LoVo (cell line): ENCODE results near the gene DRAP1.

ENCODE experiments used
- DNase-seq: peaks from one replicate; pipeline ENCODE4 v3.0.0-alpha.2; 2016; ENCODE audit warnings: low spot score

The DRAP1 gene

DNA sequence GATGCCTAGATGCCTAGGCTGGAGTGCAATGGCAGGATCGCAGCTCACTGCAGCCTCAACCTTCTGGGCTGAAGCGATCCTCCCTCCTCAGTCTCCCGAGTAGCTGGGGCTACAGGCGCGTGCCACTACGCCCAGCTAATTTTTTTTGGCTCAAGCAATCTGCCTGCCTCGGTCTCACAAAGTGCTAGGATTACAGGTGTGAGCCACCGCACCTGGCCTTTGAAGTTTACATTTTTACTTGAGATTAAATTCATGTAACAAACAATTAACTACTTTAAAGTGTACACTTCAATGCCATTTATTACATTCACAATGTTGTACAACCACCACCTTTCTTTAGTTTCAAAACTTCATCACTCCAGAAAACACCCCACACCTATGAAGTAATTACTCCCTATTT is 15.5 kb upstream of the DRAP1 start:
- no peak for DNase-seq

DNA sequence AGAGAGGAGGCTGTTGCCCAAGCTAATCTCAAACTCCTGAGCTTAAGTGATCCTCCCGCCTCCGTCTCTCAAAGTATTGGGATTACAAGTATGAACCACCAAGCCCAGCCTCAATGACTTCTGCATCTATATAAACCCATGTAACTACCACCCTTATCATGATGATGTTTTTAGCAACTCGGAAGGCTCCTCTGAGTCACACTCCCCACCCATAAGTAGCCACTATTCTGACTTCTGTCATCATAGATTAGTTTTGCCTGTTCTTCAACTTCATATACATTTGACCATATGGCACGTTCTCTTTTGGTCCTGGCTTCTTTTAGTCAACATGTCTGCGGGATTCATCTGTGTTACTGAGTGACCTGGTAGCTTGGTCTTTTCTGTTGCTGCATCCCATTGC is 12.6 kb upstream of the DRAP1 start:
- no peak for DNase-seq

DNA sequence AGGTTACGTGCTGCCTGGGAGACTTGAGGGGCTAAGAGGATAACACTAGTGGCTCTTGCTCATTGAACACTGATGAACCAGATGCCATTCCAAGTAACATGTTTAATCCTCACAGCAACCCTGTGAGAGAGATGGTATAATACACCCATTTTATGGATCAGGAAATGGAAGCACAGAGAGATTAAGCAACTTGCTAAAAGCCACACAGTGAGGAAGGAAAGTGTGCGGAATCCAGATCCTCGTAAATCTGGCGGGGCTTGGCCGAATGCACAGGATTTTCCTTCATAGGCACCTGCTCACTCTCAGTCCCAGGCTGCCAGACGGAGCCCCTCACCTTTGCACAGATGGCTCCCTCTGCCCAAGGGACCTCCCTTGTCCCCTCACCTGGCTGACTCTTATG is 11.3 kb upstream of the DRAP1 start:
- DNase-seq: no peak

DNA sequence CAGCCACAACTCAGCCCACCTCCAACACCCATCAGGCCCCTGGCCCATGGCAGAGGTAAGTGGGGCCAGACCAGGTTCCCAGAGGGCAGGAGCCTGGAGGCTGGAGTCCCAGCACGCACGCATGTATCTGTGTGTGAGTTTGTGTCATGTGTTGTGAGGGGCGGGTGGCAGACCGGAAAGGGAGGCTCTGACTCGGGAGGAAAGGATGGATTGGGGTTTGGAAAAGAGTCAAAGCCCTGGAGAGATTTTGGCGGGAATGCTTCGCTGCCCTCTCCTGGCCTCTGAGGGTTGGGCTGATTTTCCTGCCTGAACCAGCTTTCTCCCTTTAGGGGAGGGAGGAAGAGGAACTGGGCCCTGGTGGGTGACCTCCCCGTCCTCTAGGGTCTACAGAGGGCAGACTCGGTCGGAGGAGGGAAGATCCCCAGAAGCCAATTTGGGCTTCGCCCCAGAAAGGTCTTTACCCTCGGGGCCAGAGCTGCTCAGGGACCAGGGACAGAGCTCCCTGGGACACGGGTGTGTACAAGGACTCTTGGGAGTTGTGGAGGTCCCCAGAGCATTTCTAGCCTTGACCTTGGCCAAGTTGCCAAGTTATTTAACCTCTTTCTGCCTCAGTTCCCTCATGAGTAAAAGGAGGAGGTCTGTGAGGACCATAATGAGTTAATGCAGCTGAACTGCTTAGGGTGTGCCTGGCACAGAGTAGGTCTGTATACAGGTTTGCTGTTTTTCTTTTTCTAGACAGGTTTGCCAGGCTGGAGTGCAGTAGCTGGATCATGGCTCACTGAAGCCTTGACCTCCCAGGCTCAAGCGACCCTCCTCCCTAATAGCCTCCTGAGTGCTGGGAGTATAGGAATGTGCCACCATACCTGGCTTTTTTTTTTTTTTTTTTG is 7.3 kb upstream of the DRAP1 start:
- DNase-seq: peak; percentile 81

DNA sequence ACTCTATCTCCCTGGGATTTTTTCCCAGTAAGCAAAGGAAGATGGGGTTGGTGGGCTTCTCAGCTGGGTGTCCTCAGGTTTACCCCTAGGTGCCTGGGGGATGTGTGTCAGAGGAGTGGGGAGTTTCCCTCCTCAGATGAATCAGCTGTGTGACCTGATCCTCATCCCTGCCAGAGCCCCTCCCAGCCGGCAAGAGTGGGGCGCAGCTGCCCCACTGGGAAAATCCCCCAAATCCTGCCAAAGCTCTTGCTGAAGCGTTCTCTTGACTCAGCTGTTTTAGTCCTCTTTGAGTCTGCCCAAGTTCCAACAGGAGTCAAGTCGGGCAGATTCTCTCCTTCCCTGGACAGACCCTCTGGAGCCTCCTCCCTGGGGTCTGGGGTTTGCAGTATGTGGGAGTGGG is 6.4 kb upstream of the DRAP1 start:
- DNase-seq: no peak

DNA sequence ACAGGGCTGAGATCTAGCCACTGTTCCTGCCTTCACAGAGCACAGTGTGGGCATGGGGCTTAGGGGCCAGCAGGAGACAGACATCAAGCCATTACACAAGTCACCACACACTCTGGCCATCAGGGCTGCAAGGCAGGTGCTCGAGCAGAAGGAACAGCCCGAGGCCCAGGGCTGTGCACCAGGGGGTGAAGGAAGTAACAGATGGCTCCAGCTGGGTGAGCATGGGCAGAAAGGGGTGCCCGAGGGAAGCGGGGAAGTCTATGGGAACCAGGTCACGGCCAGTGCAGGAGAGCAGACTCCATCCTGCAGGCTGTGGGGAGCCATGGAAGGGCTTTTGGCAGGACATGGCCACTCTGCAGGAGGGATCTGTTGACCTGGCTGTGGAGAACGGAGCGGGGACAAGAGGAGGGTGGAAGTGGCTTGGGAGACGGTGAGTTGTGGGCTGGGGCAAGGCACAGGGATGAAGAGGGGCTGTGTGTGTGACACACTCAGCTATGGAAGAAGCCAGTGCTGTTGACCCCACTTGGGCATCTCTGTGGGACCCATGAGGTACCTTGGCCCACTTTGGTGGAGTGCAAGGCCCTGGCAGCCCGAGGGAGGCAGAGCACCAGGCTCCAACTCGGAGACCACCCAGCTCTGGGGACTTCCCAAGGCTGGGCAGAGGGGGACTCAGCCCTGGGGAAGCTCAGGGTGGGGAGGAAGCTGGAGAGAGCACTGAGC is 4.0 kb upstream of the DRAP1 start:
- no peak for DNase-seq

DNA sequence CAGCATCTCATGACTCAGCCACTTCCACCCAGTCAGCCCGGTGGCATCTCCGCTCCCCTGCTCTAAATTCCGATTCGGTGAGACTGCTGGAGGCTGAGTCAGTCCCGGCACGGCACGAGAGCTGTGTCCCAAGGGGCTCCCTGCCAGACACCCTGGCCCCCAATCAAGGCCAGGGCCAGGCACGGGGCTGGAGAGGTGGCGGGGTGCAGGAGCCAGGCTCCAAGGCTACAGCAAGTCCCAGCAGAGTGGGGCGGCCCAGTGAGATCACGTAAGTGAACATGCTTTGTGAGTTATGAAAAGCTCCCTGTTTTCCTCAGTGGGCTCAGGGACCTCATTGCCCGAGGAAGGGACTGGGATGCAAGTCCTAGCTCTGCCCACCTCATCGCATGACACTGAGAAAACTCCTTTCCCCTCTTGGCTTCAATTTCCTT is 3.4 kb upstream of the DRAP1 start:
- peak; percentile 94 for DNase-seq

DNA sequence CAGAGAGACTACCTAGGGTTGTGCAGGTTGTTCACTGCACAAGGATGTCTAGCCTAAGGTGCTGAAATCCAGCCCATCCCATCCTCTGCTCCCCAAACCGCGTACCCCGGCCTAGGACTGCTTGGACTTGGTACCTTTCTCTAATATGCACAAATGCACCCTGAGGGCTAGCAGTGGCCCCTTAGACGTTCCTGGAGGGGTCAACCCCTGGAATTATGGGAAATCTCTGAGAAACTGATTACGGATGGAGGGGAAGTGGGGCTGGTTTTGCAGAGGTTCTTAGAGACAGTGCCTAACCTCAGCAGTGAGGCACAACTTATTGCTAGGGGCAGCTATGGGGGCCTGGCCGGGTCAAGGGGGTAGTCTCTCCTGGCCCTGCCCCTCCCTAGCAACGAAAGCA is 2.8 kb upstream of the DRAP1 start:
- no peak for DNase-seq

DNA sequence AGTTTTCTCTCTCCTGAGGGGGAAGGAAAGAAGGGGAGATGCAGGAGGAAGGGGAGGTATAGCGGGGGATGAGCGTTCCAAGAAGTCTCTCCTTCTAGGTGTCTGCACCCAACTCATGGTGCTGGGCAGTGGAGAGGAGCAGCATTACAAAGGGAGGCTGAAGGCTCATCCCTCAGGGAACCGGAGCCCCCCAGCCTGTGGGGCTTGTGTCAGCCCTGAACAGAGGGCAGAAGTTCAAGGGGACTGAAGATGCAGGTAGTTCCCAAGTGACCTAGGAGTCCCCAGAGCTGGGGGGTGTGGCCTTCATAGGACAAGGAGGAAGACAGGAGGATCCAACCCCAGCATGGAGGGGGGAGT is 2.2 kb upstream of the DRAP1 start:
- DNase-seq: no peak

DNA sequence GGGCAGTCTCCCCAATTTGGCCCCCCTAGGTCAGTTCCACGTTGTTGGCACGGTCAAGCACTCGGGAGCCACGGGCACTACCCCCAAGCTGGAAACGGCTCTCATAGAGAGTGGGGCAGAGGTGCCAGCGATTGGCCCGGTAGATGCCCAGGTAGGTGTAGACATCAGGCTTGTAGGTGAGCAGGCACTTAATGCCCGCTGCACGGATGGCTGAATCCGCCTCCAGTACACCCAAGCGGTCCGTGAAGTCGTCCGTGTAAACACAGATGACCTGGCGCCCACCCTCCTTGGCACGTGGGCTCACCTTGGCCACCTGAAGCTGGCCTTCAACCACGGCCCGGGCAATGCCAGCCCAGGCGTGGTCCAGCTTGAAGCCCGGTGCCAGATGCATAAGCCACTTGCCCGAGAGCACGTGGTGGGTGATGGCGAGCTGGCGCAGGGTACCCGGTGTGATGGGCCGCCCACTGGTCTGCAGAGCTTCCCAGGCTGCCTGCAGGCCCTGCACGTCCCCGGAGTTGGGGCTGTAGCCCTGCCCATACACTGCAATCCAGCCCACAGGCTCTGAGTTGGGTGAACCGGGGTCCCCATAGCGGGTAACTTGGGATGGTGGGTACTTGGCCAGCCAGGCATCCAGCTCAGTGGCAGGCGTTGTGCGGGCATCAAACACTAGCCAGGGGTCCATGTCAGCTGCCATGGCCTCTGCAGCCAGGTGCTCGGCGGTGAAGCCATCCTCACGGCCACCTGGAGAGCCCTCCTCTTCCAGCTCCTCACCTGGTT is 1.6 kb upstream of the DRAP1 start:
- DNase-seq: no peak

DNA sequence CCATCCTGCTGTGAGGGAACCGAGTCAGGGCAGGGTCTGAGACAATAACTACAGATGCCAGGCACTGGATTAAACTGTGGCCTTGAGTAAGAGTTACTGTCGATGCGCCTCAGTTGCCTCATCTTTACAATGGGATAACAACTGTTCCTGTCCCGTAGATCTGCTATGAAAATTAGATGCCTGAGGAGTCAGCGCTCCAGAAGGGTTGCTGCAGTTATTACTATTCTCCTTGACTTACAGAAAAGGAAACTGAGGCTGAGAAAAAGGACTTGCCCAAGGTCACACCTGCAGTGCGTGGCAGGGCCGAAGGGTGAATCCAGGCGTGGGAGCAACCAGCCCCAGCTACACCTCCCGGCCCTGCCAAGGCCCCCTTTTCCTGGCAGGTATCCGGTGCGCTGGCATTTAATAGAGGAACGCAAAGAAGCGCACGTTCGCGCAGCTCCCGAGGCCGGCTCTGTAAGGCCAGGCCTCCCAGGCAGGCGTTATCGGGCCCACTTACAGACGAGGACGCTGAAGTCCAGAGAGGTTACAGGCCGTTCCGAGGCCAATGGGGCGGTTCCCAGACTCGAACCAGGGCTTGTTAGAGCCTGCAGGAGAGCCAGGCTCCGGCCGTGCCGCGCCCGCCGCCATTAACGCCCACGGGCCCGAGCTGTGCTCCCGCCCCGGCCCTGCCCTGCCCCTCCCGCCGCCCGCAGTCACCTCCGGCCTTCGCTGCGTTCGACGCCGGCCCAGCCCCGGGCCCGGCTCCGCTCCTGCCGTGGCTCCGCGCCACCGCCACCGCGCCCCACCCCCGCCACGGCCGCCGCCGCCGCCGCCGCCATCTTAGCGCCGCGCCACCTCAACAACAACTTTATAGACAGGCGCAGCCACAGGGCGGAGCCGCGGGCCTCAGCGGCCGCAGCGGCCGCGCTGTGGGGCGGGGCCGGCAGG is 750 bp upstream of the DRAP1 start, which contains the start of gene C11orf68:
Gene C11orf68, minus strand, starts transcription at position 852 of the 930 bp plus-strand sequence. Its CDS starts 31 bp downstream, at position 821.
- no peak for DNase-seq

DNA sequence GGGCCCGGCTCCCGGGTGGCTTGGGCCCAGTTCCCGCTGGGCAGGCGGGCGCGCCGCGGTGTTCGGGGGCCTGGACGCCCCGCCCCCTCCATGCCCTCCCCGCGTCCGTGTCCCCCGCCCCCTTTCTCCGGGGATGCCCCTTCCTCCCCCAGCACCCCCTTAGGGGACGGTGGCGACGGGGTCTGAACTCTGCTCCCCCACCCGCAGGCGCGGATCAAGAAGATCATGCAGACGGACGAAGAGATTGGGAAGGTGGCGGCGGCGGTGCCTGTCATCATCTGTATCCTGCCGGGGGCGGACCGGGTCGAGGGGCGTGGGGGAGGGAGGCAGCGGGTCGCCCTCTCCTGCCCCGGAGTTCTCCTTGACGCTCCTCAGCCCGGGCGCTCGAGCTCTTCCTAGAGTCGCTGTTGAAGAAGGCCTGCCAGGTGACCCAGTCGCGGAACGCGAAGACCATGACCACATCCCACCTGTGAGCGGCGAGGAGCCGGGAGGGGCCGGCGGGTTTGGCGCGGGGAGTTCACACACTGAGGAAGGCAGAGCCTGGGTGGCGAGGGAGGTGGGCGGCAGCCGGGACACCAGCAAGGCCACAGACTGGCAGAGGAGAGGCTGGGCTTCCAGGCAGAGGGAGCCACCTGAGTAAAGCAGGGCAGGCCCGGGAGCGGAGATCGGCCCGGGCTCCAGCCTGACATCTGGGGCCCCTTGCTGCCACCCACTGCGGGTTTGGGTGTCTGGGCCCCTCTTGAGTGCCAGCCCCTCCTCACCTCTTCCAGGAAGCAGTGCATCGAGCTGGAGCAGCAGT is 546 bp downstream of the DRAP1 start:
- no peak for DNase-seq

DNA sequence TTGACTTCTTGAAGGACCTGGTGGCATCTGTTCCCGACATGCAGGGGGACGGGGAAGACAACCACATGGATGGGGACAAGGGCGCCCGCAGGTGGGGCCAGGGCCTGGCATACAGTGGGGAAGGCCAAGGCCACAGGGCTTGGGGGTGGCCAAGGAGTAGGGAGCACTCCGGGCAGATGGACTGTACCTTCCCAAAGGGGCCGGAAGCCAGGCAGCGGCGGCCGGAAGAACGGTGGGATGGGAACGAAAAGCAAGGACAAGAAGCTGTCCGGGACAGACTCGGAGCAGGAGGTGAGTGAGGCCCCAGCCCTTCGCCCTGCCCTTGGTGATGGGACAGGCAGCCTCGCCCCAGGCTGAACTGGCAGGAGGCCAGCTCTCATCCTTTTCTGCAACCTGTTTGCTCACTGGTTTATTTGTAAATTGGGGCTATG is 1.2 kb downstream of the DRAP1 start:
- DNase-seq: no peak

DNA sequence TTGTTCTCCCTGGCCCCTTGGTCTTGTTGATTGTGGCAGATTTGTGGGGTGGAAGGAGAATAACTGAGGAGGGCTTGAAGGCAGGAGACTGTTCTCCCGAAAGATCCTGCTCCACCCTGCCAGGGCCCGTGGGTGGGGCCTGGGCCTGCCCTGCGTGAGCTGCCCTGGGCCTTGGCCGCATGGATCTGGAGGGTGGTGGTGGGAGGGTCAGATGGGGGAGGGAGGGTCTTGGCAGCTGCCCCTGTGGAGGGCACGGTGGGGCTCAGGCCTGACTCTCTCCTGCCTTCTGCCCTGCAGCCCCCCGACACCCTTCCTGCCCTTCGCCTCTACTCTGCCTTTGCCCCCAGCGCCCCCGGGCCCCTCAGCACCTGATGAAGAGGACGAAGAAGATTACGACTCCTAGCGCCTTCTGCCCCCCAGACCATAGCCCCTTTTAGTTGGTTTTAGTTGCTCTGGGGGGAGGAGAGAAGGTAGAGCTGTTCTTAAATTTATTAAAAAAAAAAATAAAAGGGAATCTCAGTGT is 1.9 kb downstream of the DRAP1 start:
- no peak for DNase-seq

DNA sequence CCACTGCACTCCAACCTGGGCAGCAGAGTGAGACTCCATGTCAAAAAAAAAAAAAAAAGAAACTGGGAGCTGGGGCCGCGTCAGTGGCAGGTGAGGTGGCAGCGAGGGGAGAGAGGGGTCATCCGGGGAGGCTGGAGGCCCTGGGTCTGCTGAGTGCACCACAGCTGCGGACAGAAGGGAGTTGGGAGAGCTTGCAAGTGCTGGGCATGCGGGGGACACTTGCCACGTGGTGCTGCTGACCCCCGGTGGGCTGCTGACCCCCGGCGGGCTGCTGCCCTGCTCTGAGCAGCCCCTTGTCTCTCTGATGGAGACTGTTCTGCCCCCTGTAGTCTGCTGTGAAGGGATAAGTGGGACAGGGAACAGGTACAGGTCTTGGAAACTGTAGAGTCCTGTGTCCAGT is 2.6 kb downstream of the DRAP1 start:
- no peak for DNase-seq

DNA sequence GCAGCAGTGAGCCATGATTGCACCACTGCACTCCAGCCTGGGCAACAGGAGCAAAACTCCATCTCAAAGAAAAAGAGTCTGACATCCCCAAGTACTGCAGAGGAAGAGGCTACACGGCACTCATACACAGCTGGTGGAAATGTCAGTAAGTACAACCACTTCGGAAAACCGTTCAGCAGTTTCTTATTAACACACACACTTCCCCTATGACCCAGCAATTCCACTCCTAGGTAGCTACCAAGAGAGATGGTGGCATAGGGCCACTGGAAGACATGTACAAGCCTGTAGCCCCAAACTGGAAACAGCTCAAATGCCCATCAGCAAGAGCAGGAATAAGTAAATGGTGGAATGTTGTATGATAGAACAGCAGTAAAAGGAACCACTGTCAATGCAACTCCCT is 3.3 kb downstream of the DRAP1 start:
- DNase-seq: no peak

DNA sequence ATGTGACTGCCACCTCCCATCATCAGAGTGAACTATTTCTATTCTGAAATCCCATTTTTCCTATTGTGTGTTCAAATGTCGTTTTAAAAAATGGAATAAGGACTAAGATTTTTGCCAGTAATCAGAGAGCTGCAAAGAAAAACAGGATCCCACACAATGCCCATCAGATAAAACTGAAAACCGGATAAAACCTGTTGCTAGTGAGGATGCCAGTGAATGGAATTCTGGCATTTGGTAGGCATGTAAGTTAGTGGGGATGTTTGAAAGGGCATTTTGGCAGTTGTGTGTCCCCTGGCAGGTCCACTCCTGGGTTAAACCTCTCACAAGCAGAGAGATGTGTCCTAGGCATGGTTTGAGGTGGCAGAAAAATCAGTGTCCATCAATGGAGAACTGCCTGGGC is 6.2 kb downstream of the DRAP1 start:
- DNase-seq: no peak

DNA sequence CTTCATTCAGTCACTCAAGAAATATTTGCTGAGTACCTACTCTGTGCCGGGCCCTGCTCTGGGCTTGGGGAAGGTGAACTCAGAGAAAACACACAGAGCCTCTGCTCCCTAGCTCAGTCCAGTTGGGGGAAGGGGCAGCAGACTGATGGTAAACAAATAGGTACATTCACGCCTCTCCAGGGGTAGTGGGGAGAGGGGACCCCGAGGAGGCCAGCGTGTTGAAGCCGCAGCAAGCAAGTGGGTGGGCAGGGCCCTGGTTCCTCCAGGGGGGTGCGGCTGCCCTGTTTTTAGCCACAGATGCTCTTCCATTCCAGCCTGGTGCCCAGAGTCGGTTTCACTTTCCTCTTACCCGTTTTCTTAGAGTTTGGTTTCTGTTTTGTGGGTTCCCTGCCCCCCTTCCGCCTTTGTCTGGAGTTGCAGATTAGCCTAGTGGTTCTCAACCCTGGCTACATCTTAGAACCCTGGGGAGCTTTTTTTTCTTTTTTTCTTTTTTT is 8.7 kb downstream of the DRAP1 start:
- no peak for DNase-seq

DNA sequence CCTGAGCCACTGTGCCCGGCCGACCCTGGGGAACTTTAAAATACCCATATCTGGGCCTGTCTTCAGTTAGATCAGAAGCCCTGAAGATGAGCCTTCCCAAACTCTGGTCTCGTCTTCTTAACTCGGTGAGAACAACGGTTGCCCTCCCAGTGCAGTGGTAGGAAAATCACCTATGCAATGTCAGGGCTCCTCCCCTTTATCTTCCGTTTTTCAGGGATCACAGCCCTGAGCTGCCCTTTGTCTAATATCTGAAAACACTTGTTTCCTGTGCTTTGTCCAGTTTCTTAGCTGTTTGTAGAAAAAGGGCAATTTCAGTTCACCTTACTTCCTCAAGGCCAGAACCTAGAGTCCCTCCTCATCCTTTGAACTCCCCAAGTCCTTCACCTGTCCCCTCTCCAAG is 9.4 kb downstream of the DRAP1 start:
- no peak for DNase-seq
